NCI-H1694 treated with DMSO at 0.1 percent for 48 hours (cell line): ENCODE results near the gene KANSL1L.

ENCODE experiments used
- DNase-seq: peaks from one replicate; lab custom pipeline; 2025; lab: John Stamatoyannopoulos, UW

Gene KANSL1L

GRCh38 chr2:209990838-209991237, 180.4 kb downstream of the KANSL1L start:
- DNase-seq, result no peak

- DNase-seq, result no peak
These were observed 183.2 kb downstream of the KANSL1L start for GRCh38 chr2:209988010-209988409.

- DNase-seq, result no peak
These were observed 184.8 kb downstream of the KANSL1L start for GRCh38 chr2:209986415-209986814.

- no peak for DNase-seq
These were observed 185.3 kb downstream of the KANSL1L start for GRCh38 chr2:209985874-209986273.

DNA sequence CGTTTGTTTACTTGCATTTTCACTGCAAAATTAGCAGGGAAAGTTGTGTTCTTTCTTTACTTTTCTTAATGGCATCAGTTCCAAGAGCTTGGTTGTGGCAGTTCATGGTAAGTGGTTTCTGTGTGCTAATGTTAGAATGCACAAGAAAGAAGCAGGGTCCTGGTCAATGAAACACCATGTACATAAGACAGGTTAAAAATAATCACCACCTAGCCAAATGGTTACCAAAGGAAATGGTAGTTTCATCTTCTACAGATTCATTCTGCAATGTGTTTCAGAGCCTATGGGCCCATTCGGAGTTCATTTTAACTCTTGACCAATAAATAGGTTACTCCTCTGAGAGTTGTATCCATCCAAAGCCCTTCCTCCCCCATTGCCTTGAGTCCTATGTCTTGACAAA, 186.9 kb downstream of the KANSL1L start:
- no peak for DNase-seq

GRCh38 chr2:209977386-209978239, 193.6 kb downstream of the KANSL1L start:
- peak; percentile 55 for DNase-seq

GRCh38 chr2:209976698-209977385, 194.4 kb downstream of the KANSL1L start:
- DNase-seq, result no peak

DNA sequence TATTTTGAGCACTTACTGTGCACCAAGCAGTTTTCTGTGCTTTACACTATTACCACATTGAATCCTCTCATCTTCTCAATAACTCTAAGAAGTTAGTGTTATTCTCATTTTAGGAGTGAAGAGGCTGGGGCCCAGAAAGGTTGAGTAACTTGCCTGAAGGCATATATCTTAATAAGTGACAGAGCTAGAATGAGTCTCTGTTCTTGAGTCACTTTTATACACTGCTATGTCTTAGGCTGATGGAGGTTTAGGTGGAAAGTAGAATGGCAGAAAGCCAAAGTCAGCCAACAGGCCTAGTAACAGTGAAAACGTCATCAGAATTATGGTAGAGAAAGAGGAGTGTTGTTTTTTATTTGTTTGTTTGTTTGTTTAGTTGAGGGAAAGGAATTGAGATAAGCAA, 196.6 kb downstream of the KANSL1L start:
- no peak for DNase-seq

- no peak for DNase-seq
These were observed 197.9 kb downstream of the KANSL1L start for GRCh38 chr2:209973328-209973727.
